ENCODE measurements around the gene SUGP1. TPM values are rescaled to one million over a fixed set of nuclear protein-coding genes. Genes with fewer than 3 reads are reported as not detected.

The SUGP1 gene
- total and polyA plus RNA-seq, 4 donors = 11.2 to 18.9 (median 14.8) TPM

GRCh38 chr19:19347401-19348110, 27.2 kb upstream of the SUGP1 start:
- 96% methylated on average over 10 of the region's 10 CpGs for WGBS
- H3K36me3 ChIP-seq (ENCODE audit: control insufficient read depth in 4 of 4, insufficient read depth in 3 of 4, low read depth in 1 of 4, low read length in 3 of 4) = peaks cover 18 to 72% (median 44%) of the 10 kb centered on the region in 4 donors
- H3K27me3 ChIP-seq (ENCODE audit: control insufficient read depth in 4 of 4, insufficient read depth in 4 of 4, low read length in 3 of 4) = no peaks in the 10 kb centered on the region
- H3K27ac ChIP-seq (ENCODE audit: low read depth in 1 of 2, low read length in 2 of 2) = no peak overlapping the region
- H3K4me3 ChIP-seq (ENCODE audit: low read depth in 1 of 3, low read length in 3 of 3) = no peak overlapping the region
- H3K9me3 ChIP-seq (ENCODE audit: control insufficient read depth in 4 of 4, low read length in 3 of 4) = no peaks in the 10 kb centered on the region
- H3K4me1 ChIP-seq (ENCODE audit: control insufficient read depth in 4 of 4, insufficient read depth in 4 of 4, low read length in 3 of 4) = no peaks in the 10 kb centered on the region
- TF ChIP-seq HNF4A (conservative IDR thresholded peaks at IDR 0.05) (no peak), RAD21 (IDR thresholded peaks at IDR 0.05) (no peak), ZBTB33 (IDR thresholded peaks at IDR 0.05) (no peak), HNF4G (IDR thresholded peaks at IDR 0.05) (no peak), YY1 (IDR thresholded peaks at IDR 0.05) (no peak), FOXA1 (IDR thresholded peaks at IDR 0.05) (no peak), SP1 (IDR thresholded peaks at IDR 0.05) (no peak), FOXA2 (IDR thresholded peaks at IDR 0.05) (no peak), REST (IDR thresholded peaks at IDR 0.05) (no peak), EGR1 (IDR thresholded peaks at IDR 0.05; ENCODE audit: low read depth in 2 of 2) (no peak), TAF1 (conservative IDR thresholded peaks at IDR 0.05) (no peak), JUND (IDR thresholded peaks at IDR 0.05) (no peak)
- TF ChIP-seq, protein P1, sequence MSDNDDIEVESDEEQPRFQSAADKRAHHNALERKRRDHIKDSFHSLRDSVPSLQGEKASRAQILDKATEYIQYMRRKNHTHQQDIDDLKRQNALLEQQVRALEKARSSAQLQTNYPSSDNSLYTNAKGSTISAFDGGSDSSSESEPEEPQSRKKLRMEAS (IDR thresholded peaks at IDR 0.05) = no peak
- TF ChIP-seq, protein P2, sequence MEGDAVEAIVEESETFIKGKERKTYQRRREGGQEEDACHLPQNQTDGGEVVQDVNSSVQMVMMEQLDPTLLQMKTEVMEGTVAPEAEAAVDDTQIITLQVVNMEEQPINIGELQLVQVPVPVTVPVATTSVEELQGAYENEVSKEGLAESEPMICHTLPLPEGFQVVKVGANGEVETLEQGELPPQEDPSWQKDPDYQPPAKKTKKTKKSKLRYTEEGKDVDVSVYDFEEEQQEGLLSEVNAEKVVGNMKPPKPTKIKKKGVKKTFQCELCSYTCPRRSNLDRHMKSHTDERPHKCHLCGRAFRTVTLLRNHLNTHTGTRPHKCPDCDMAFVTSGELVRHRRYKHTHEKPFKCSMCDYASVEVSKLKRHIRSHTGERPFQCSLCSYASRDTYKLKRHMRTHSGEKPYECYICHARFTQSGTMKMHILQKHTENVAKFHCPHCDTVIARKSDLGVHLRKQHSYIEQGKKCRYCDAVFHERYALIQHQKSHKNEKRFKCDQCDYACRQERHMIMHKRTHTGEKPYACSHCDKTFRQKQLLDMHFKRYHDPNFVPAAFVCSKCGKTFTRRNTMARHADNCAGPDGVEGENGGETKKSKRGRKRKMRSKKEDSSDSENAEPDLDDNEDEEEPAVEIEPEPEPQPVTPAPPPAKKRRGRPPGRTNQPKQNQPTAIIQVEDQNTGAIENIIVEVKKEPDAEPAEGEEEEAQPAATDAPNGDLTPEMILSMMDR (IDR thresholded peaks at IDR 0.05; ENCODE audit: low read depth, low read length, missing input control) = no peak
- TF ChIP-seq, protein P3, sequence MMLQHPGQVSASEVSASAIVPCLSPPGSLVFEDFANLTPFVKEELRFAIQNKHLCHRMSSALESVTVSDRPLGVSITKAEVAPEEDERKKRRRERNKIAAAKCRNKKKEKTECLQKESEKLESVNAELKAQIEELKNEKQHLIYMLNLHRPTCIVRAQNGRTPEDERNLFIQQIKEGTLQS (IDR thresholded peaks at IDR 0.05) = no peak
- H3K9ac ChIP-seq (ENCODE audit: low read depth in 1 of 2, low read length in 2 of 2) = no peak overlapping the region
- no peak for DNase-seq (ENCODE audit: low spot score)

DNA sequence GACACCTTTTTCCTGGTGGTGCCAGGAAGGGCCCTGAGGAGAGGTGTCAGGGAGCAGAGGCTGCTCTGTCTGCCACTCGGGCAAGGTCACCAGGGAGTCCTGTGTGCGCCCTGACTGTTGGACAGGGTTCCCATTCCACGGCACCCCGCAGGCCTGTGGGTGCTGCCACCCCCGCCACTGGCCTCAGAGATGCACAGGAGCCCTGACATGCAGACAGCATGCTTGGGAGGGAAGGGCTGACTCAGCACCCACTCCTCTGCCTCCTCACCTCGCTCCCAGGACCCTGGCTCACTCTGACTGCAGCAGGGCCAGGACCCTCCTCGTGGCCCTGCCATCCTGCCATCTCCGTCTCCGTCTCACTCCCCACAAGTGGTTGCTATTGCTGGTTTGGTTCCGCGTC, 25.7 kb upstream of the SUGP1 start:
- no peaks in the 10 kb centered on the region for H3K27me3 ChIP-seq (ENCODE audit: control insufficient read depth in 4 of 4, insufficient read depth in 4 of 4, low read length in 3 of 4)
- DNase-seq (ENCODE audit: low spot score) = no peak
- no peaks in the 10 kb centered on the region for H3K4me1 ChIP-seq (ENCODE audit: control insufficient read depth in 4 of 4, insufficient read depth in 4 of 4, low read length in 3 of 4)
- no peak overlapping the region for H3K9ac ChIP-seq (ENCODE audit: low read depth in 1 of 2, low read length in 2 of 2)
- H3K9me3 ChIP-seq (ENCODE audit: control insufficient read depth in 4 of 4, low read length in 3 of 4) = no peaks in the 10 kb centered on the region
- H3K36me3 ChIP-seq (ENCODE audit: control insufficient read depth in 4 of 4, insufficient read depth in 3 of 4, low read depth in 1 of 4, low read length in 3 of 4) = peaks cover 14 to 76% (median 40%) of the 10 kb centered on the region in 4 donors
- WGBS = 94% methylated on average over 11 of the region's 11 CpGs
- H3K27ac ChIP-seq (ENCODE audit: low read depth in 1 of 2, low read length in 2 of 2) = no peak overlapping the region
- TF ChIP-seq, protein P2 (IDR thresholded peaks at IDR 0.05; ENCODE audit: low read depth, low read length, missing input control) = no peak
- no peak overlapping the region for H3K4me3 ChIP-seq (ENCODE audit: low read depth in 1 of 3, low read length in 3 of 3)
